ENCODE measurements around the gene PTPRB.

PTPRB gene

GRCh38 chr12:70557583-70558191 lies 79.5 kb downstream of the PTPRB start:
- no peak for TF ChIP-seq EZH2phosphoT487 (conservative IDR thresholded peaks at IDR 0.05; ENCODE audit: low read length)
- TF ChIP-seq CTCF (IDR thresholded peaks at IDR 0.05; ENCODE audit: insufficient read depth, low read length, poor library complexity, severe bottlenecking): no peak
- Histone ChIP-seq H3K9me3 (ENCODE audit: insufficient read depth, low read length) (no peaks in the 10 kb centered on the region), H3K4me3 (ENCODE audit: insufficient read depth, low read length, poor library complexity, severe bottlenecking) (no peak overlapping the region), H3K27me3 (ENCODE audit: low read length) (no peaks in the 10 kb centered on the region), H3K36me3 (ENCODE audit: low read length) (no peaks in the 10 kb centered on the region), H4K20me1 (ENCODE audit: low read depth, low read length) (no peaks in the 10 kb centered on the region), H3K79me2 (ENCODE audit: insufficient read depth, low read length) (no peaks in the 10 kb centered on the region), H3K9ac (ENCODE audit: low read length) (no peak overlapping the region), H3K4me2 (ENCODE audit: low read depth, low read length, poor library complexity, severe bottlenecking) (no peak overlapping the region), H3K9me2 (replicated peaks; ENCODE audit: insufficient read depth, low read length) (no peaks in the 10 kb centered on the region), H3K27ac (ENCODE audit: low read depth, low read length) (no peak overlapping the region), H2AFZ (ENCODE audit: low read depth, low read length, severe bottlenecking) (no peak overlapping the region), H3F3A (ENCODE audit: insufficient read depth) (no peaks in the 10 kb centered on the region)

GRCh38 chr12:70556179-70556869 lies 80.9 kb downstream of the PTPRB start:
- no peaks in the 10 kb centered on the region for H3K27me3 ChIP-seq (ENCODE audit: low read length)
- no peak overlapping the region for H3K4me3 ChIP-seq (ENCODE audit: insufficient read depth, low read length, poor library complexity, severe bottlenecking)
- no peaks in the 10 kb centered on the region for H3K36me3 ChIP-seq (ENCODE audit: low read length)
- no peaks in the 10 kb centered on the region for H4K20me1 ChIP-seq (ENCODE audit: low read depth, low read length)
- no peaks in the 10 kb centered on the region for H3K9me2 ChIP-seq (replicated peaks; ENCODE audit: insufficient read depth, low read length)
- TF ChIP-seq EZH2phosphoT487 (conservative IDR thresholded peaks at IDR 0.05; ENCODE audit: low read length) (no peak), CTCF (IDR thresholded peaks at IDR 0.05; ENCODE audit: insufficient read depth, low read length, poor library complexity, severe bottlenecking) (no peak)
- H3K79me2 ChIP-seq (ENCODE audit: insufficient read depth, low read length): no peaks in the 10 kb centered on the region
- H2AFZ ChIP-seq (ENCODE audit: low read depth, low read length, severe bottlenecking): no peak overlapping the region
- no peak overlapping the region for H3K4me2 ChIP-seq (ENCODE audit: low read depth, low read length, poor library complexity, severe bottlenecking)
- H3K9ac ChIP-seq (ENCODE audit: low read length): no peak overlapping the region
- H3K9me3 ChIP-seq (ENCODE audit: insufficient read depth, low read length): no peaks in the 10 kb centered on the region
- H3K27ac ChIP-seq (ENCODE audit: low read depth, low read length): no peak overlapping the region
- no peaks in the 10 kb centered on the region for H3F3A ChIP-seq (ENCODE audit: insufficient read depth)

GRCh38 chr12:70555081-70555480 lies 82.1 kb downstream of the PTPRB start:
- no peak overlapping the region for H3K9ac ChIP-seq (ENCODE audit: low read length)
- no peak overlapping the region for H2AFZ ChIP-seq (ENCODE audit: low read depth, low read length, severe bottlenecking)
- H3K9me3 ChIP-seq (ENCODE audit: insufficient read depth, low read length): no peaks in the 10 kb centered on the region
- H3K36me3 ChIP-seq (ENCODE audit: low read length): no peaks in the 10 kb centered on the region
- no peak overlapping the region for H3K27ac ChIP-seq (ENCODE audit: low read depth, low read length)
- H3F3A ChIP-seq (ENCODE audit: insufficient read depth): no peaks in the 10 kb centered on the region
- H3K79me2 ChIP-seq (ENCODE audit: insufficient read depth, low read length): no peaks in the 10 kb centered on the region
- H4K20me1 ChIP-seq (ENCODE audit: low read depth, low read length): no peaks in the 10 kb centered on the region
- no peak overlapping the region for H3K4me3 ChIP-seq (ENCODE audit: insufficient read depth, low read length, poor library complexity, severe bottlenecking)
- no peaks in the 10 kb centered on the region for H3K27me3 ChIP-seq (ENCODE audit: low read length)
- H3K4me2 ChIP-seq (ENCODE audit: low read depth, low read length, poor library complexity, severe bottlenecking): no peak overlapping the region
- H3K9me2 ChIP-seq (replicated peaks; ENCODE audit: insufficient read depth, low read length): no peaks in the 10 kb centered on the region
- no peak for TF ChIP-seq EZH2phosphoT487 (conservative IDR thresholded peaks at IDR 0.05; ENCODE audit: low read length)
- no peak for TF ChIP-seq CTCF (IDR thresholded peaks at IDR 0.05; ENCODE audit: insufficient read depth, low read length, poor library complexity, severe bottlenecking)
